GM18526 (cell line): ENCODE data around the gene ADAM23.

Source experiments
- POLR2A ChIP-seq: IDR thresholded peaks from 3 replicates; pipeline ENCODE4 v1.6.1; 2011; ENCODE audit not compliant: insufficient read length; ENCODE audit errors: extremely low read depth

Gene ADAM23

DNA sequence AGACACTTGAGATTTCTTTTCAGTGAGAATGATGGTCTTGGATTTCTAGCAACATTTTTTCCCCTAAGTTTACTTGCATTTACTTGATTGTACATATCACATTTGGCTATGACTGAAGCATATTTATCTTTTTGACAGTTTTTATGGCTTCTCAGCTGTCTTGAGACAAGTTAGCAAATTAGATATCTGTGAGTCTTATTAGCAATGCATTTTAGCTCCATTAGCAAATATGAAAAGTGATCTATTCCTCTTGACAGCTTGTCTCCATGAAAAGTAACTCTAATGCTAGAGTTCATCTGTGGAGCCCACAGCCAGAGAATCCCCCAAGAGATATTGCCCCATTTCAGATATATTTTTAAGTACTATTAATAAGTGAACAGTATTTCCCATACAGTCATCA lies 126.9 kb downstream of the ADAM23 start:
- no peak for TF ChIP-seq POLR2A

GRCh38 chr2:206572725-206573124 lies 129.4 kb downstream of the ADAM23 start:
- TF ChIP-seq POLR2A, result no peak

- TF ChIP-seq POLR2A, result no peak
These were observed 130.5 kb downstream of the ADAM23 start for GRCh38 chr2:206573793-206574192.

DNA sequence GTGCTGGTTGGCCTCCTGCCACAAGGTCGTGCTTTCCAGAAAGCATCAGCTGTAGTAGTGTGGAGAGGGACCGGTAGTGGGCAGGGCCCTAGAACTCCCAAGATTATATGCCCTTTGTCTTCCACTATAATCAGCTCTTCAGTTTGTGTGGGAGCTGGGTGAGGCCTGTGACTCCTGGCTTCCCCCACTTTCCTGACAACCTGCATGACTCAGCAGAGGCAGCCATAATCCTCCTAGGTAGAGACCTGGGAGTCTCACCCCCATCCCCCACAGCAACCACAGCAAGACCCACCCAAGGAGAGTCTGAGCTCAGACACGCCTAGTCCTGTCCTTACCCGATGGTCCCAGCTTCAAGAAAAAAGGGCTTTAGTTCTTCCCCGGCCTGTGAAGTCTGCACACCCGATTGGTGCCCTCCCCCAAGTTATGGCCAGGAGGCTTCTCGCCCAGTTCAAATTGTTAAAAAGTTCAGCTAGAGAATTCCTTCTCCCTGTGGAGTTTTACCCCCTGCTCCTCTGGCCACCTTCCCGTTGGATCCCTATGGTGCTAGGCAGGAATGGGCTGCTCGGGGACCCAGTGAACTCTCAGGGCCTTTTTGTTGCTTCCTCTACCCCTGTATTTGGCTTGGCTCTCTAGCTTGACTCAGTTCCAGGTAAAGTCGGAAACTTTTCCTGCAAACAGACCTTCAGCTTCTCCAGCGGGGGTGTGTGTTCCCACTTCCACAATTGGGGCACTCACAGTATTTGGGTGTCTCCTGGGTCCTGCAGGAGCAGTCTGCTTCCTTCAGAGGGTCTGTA lies 141.2 kb downstream of the ADAM23 start:
- TF ChIP-seq POLR2A, result no peak

DNA sequence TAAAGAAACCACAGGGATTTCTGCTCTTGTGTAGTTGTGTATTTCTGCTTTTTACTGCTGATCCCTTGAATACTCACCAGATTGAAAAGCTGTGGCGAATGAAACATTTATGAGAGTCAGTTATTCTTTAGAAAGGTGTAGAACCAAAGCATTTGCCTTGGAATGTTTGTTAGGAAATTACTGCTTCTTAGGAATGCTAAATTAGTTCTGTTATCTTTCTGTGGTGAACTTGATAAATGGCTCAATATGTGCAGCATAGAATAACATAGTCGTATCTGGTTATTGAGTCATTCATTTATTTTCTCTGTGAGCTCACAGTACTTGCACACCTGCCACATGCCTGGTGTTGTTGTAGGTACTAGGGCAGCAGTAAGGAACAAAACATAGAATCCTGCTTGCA lies 142.0 kb downstream of the ADAM23 start:
- no peak for TF ChIP-seq POLR2A

GRCh38 chr2:206586609-206587008 lies 143.3 kb downstream of the ADAM23 start:
- no peak for TF ChIP-seq POLR2A

- no peak for TF ChIP-seq POLR2A
These were observed 154.4 kb downstream of the ADAM23 start for GRCh38 chr2:206597717-206598218.

DNA sequence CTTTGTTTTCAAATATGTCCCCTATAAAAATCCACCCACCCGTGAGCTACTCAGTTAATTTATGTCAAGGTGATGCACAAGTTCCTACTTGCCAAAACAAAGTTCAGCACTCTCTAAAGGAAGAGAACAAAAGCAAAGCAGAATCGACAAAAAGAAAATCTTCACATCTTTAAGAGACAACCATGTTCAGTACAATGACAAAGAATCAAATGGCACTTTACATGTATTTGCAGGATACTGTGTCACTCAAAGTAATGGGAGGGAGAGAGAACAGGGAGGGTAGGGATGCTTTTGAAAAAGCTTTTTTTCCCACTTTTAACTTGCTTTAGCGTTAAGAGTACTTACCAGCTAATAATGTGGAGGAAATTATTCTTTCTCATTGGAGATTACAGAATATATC lies 159.9 kb downstream of the ADAM23 start:
- no peak for TF ChIP-seq POLR2A

GRCh38 chr2:206610451-206610850 lies 167.1 kb downstream of the ADAM23 start:
- TF ChIP-seq POLR2A, result no peak

DNA sequence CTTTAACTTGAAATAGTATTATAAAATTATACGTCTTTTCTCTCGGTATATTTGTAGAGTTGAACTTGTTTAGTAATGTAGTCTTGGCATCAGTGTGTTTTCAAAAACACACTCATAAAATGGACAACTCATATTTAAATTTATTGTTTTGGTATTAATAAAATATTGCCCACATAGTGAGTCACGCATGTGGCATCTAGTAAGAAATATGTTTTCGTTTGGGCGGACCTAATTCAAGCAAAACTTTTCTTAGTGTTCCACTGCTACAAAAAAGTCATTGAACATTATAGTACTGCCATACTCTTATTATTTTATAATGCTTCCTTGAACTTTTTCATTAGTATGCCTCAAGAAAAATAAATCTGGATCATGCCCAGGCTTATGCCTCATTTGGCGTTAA lies 167.9 kb downstream of the ADAM23 start:
- TF ChIP-seq POLR2A, result no peak

DNA sequence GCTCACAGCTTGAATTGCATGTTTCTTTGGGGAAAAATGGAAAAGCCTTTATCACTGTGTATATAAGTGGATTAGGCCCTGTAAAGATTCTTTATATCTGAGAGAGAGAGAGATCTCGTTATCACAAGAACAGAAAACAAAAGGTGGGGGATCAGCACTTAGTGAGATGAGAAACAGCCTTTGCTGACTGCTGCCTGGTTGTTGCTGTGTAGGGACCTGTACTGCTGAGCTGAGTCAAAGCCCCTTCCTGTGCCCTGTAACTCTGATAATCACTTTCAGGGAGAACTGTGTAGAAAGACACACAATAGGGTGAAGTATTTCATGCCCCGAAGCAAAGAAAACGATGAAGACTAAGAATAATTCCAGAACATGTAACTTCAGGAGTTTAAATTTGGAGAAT lies 168.4 kb downstream of the ADAM23 start:
- no peak for TF ChIP-seq POLR2A

DNA sequence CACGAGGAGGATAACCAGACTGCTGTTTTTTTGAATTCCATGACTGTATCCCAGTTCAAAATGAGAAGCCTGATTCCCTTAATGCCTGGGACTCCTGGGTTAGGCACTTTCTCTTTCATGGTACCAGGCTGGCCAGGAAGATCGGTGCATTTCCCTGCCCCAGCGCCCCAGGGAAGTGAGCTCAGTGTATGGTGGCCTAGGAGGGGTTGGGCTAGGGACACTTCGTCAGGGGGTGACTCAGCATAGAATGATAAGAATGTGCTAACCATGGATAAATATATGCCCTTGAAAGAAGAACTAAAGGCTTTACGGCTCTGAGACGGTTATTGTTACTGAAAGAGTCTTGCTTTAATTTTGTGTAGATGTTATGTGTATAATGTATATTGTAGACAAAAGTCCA lies 171.5 kb downstream of the ADAM23 start:
- no peak for TF ChIP-seq POLR2A

- TF ChIP-seq POLR2A, result no peak
These were observed 172.2 kb downstream of the ADAM23 start for GRCh38 chr2:206615417-206616089.

DNA sequence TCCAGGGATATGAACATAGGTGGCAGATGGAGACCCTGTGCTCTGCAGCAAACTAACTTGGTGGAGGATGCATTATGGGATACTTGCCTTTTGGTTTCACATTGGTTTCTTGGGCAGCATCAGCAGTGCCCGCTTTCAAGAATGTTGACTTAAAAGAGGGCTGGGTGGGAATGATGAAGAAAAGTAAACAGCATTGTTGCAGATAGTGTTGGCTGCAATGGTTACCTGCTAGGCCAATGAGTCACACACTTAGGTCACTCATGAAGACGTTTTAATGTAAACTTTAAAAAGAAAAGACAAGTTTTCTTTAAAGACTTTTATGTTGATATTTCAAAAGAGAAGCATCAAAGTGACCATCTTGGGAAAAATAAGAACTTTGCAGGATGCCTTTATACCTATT lies 172.8 kb downstream of the ADAM23 start:
- TF ChIP-seq POLR2A, result no peak

DNA sequence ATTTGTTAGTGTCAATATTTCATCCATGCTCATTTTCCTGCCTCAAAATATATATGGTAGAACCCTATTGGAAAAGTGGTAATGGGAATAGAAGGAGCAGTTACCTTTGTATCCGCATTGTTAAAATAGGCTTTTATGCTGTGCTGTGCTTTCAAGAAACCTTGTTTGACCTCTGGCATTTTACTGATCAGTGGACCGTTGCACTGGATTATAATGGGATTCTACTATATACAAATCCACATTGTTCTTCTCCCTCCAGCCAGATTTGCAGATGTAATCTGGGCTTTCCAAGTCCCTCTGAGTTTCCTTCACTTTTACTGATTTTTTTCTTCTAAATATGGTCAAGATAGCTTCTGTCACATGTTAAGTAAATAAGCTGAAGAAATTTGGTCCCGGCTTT lies 175.7 kb downstream of the ADAM23 start:
- no peak for TF ChIP-seq POLR2A

DNA sequence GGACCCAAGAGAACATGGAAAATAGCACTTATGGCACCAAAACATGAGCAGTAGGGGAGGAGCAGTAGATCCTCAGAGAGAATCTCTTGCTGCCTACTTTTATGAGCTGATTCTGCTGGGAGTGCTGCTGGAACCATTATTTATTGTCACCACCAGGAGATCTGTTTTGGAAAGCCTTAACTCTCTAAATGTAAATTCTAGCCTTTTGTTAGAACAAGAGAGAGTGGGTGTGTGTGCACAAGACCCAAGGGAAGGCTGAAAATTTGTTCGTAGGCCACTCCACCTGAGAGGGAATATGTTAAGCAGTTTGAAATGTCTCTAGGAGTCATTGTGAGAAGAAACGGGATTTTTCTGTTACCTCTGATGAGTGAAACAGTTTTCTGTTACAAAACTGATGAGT lies 182.8 kb downstream of the ADAM23 start:
- no peak for TF ChIP-seq POLR2A

- TF ChIP-seq POLR2A, result no peak
These were observed 184.3 kb downstream of the ADAM23 start for GRCh38 chr2:206627632-206628031.

DNA sequence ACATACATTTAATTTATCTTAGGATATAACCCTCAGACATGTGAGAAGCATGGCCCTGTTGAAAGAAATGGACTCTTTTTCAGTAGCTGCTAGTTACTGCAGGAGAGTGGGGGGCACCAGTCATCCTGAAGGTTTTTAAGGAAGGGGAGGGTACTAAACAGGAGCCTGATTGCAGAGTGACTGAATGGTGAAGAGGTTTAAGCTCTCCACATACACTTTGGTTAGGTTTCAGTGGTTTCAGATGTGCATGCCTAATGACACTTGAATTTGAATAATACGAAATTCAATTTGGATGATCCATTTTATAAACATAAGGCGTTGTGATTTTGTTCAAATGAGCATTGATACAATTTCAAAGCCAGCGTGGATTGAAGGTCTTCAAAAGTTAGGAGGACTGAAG lies 188.0 kb downstream of the ADAM23 start:
- no peak for TF ChIP-seq POLR2A
